ENCODE results near the gene MEG3.

The MEG3 gene

DNA sequence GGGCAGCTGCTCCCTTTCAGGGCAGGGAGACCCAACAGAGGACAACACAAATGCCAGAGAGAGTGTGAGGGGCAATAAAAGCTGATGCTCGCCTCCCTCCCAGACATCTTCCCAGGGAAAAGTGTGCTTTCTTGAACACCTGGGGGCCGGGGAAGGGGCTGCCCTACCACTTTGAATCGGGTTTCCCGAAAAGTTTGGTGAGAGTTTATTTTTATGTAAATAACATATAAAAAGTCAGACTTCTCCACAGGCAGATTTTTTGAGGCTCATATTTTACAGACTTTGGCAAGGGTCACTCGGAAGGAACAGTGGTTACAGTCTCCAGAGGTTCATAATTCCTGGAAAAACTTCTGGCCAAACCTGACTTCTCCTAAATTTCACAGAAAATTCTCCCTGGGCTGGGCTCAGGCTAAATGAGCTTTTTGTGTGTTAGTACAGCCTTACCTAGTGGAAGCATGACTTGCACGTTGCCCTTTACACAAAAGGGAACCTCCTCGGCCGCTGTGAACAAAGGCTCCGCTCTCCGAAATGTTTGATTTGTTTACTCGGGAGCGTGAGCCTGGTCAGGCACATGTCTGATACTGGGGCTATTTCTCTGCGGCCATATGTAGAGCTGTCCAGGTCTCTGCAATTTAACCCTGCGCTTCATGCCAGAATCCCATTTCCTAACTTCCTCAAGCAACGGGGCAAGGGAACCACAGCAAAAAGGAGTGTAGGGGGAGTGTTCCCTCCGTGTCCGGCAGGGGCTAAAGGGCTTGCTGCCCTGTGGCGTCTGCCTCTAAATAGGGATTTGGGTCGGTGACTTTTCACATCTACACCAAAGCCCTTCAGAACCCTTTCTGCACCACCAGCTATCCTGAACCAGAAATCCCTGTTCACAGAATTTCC lies 74.2 kb downstream of the MEG3 start:
- no peaks in the 10 kb centered on the region for H4K20me1 ChIP-seq (ENCODE audit: control insufficient read depth, insufficient read depth, low read depth, low read length)
- peaks cover 11% of the 10 kb centered on the region for H3K27me3 ChIP-seq (ENCODE audit: control insufficient read depth, low read length)
- H3K9me2 ChIP-seq (replicated peaks; ENCODE audit: control insufficient read depth, low read length): no peaks in the 10 kb centered on the region
- H3F3A ChIP-seq (ENCODE audit: control insufficient read depth, insufficient read depth): no peaks in the 10 kb centered on the region
- H3K4me3 ChIP-seq (ENCODE audit: low read length): no peak overlapping the region
- H3K4me2 ChIP-seq (ENCODE audit: low read length): no peak overlapping the region
- H3K79me2 ChIP-seq (ENCODE audit: control insufficient read depth, low read length): no peaks in the 10 kb centered on the region
- TF ChIP-seq EZH2phosphoT487 (IDR thresholded peaks at IDR 0.05; ENCODE audit: borderline replicate concordance, low read length) (no peak), CTCF (IDR thresholded peaks at IDR 0.05; ENCODE audit: low read depth, low read length, poor library complexity, severe bottlenecking) (no peak)
- no peak overlapping the region for H3K27ac ChIP-seq (ENCODE audit: low read depth, low read length)
- H3K4me1 ChIP-seq (ENCODE audit: control insufficient read depth, low read length): no peaks in the 10 kb centered on the region
- H3K9me3 ChIP-seq (ENCODE audit: control insufficient read depth, insufficient read depth, low read length): no peaks in the 10 kb centered on the region
- no peaks in the 10 kb centered on the region for H3K36me3 ChIP-seq (ENCODE audit: control insufficient read depth, low read length)

- peaks cover 11% of the 10 kb centered on the region for H3K27me3 ChIP-seq (ENCODE audit: control insufficient read depth, low read length)
- H3F3A ChIP-seq (ENCODE audit: control insufficient read depth, insufficient read depth): no peaks in the 10 kb centered on the region
- no peaks in the 10 kb centered on the region for H4K20me1 ChIP-seq (ENCODE audit: control insufficient read depth, insufficient read depth, low read depth, low read length)
- H3K36me3 ChIP-seq (ENCODE audit: control insufficient read depth, low read length): no peaks in the 10 kb centered on the region
- H3K4me1 ChIP-seq (ENCODE audit: control insufficient read depth, low read length): no peaks in the 10 kb centered on the region
- no peak overlapping the region for H3K27ac ChIP-seq (ENCODE audit: low read depth, low read length)
- H3K4me3 ChIP-seq (ENCODE audit: low read length): no peak overlapping the region
- H3K9me2 ChIP-seq (replicated peaks; ENCODE audit: control insufficient read depth, low read length): no peaks in the 10 kb centered on the region
- no peak overlapping the region for H3K4me2 ChIP-seq (ENCODE audit: low read length)
- H3K9me3 ChIP-seq (ENCODE audit: control insufficient read depth, insufficient read depth, low read length): no peaks in the 10 kb centered on the region
- TF ChIP-seq CTCF (IDR thresholded peaks at IDR 0.05; ENCODE audit: low read depth, low read length, poor library complexity, severe bottlenecking) (peak; percentile 24), EZH2phosphoT487 (IDR thresholded peaks at IDR 0.05; ENCODE audit: borderline replicate concordance, low read length) (no peak)
- no peaks in the 10 kb centered on the region for H3K79me2 ChIP-seq (ENCODE audit: control insufficient read depth, low read length)
These were observed 75.0 kb downstream of the MEG3 start for GRCh38 chr14:100900837-100901390.

GRCh38 chr14:100901391-100902183 lies 75.7 kb downstream of the MEG3 start:
- TF ChIP-seq CTCF (IDR thresholded peaks at IDR 0.05; ENCODE audit: low read depth, low read length, poor library complexity, severe bottlenecking): no peak
- TF ChIP-seq EZH2phosphoT487 (IDR thresholded peaks at IDR 0.05; ENCODE audit: borderline replicate concordance, low read length): no peak
- H4K20me1 ChIP-seq (ENCODE audit: control insufficient read depth, insufficient read depth, low read depth, low read length): no peaks in the 10 kb centered on the region
- no peak overlapping the region for H3K27ac ChIP-seq (ENCODE audit: low read depth, low read length)
- H3K4me2 ChIP-seq (ENCODE audit: low read length): no peak overlapping the region
- no peaks in the 10 kb centered on the region for H3K36me3 ChIP-seq (ENCODE audit: control insufficient read depth, low read length)
- H3K79me2 ChIP-seq (ENCODE audit: control insufficient read depth, low read length): no peaks in the 10 kb centered on the region
- H3K4me1 ChIP-seq (ENCODE audit: control insufficient read depth, low read length): no peaks in the 10 kb centered on the region
- H3K27me3 ChIP-seq (ENCODE audit: control insufficient read depth, low read length): peaks cover 11% of the 10 kb centered on the region
- H3K4me3 ChIP-seq (ENCODE audit: low read length): no peak overlapping the region
- H3K9me3 ChIP-seq (ENCODE audit: control insufficient read depth, insufficient read depth, low read length): no peaks in the 10 kb centered on the region
- no peaks in the 10 kb centered on the region for H3K9me2 ChIP-seq (replicated peaks; ENCODE audit: control insufficient read depth, low read length)
- H3F3A ChIP-seq (ENCODE audit: control insufficient read depth, insufficient read depth): no peaks in the 10 kb centered on the region

Measured in DOHH2 (cell line).